HT1080 (cell line): ENCODE results near the gene YTHDC2. TPM values are rescaled to one million over a fixed set of nuclear protein-coding genes. Genes with fewer than 3 reads are reported as not detected.
"Not testable (repeated sequence)": the region's sequence is repeated elsewhere in the genome, so short reads cannot be mapped to it uniquely, and the experiment has no call there.

ENCODE experiments used
- DNase-seq: peaks from one replicate; pipeline ENCODE4 v3.0.0-alpha.2; 2015; ENCODE audit warnings: low read depth
- small RNA-seq: library from RNA; depleted of rRNA; stranded (forward); fragments of <200 nt; gene quantifications from one replicate; pipeline ENCODE3, GENCODE V24; 2014
- total RNA-seq: library from RNA; depleted of rRNA; stranded (reverse); fragments of >200 nt; shearing (Covaris generic); gene quantifications from 2 replicates; pipeline ENCODE4 v1.2.3, GENCODE V29; 2014; rRNA removed

The YTHDC2 gene
- total RNA-seq, 1 experiment from 2014 or later: 12.2 TPM

- DNase-seq: no peak
Observed at GRCh38 chr5:113601423-113601822, 87.9 kb downstream of the YTHDC2 start.

- DNase-seq: not testable (repeated sequence)
Observed at GRCh38 chr5:113603246-113603645, 89.8 kb downstream of the YTHDC2 start.

DNA sequence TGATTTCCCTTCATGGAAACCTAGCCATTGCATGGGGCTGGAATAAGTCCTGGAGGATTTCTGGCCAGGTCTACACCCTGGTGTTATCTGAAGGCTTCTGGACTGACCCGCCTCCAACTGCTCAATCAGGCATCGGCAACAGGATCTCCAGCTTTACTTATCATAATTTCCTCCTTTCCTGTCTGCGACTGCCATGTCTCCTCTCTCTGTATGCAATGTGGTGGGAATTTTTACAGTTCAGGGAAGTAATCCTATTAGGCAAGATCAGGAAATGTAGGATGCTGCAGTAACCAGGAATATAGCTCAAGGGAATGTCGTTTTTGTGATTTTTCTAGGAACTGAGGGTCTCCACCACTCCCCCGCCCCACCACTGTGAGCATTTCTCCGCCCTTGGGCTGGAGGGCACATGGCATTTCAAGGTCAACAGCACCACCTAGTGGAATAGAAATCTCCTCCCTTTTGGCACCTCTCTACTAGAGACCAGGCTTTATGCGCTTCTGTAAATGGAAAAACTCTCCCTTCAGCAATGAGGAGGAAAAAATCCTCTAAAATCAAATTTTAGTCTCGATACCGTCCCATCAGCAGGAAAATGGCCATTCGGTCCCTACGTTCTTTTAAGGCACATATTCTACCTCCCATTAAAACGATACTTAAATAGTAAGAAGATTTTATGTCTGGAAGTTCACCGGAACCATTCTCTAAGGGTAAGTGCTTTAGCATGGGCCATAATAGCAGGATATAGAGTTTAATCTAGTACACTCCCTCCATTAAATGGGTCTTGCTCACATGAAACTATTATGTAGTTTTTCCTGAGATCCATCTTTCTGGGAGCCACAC is 93.0 kb downstream of the YTHDC2 start:
- peak; percentile 67 for DNase-seq

DNA sequence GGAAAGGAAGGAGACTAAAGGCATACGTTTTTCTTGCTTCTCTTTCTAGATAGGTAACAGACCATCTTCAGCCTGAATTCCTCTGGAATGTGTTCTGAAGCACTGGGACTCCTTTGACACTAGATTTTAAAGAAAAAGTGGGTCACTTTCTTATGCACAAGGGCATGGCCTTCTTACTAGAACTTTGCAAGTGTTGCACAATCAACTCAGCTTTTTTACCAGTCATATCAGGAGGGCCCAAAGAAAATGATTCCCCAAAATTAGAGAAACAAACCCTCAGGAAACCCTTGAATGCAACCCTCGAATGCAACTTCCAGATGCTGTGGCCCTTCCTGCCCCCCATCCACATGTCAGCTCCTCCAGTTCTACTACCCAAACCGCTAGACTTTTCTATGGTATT is 93.9 kb downstream of the YTHDC2 start:
- DNase-seq: no peak

- DNase-seq: peak; percentile 59
Observed at GRCh38 chr5:113608113-113608596, 94.7 kb downstream of the YTHDC2 start.

GRCh38 chr5:113612060-113612496 is 98.6 kb downstream of the YTHDC2 start:
- DNase-seq: peak; percentile 39

DNA sequence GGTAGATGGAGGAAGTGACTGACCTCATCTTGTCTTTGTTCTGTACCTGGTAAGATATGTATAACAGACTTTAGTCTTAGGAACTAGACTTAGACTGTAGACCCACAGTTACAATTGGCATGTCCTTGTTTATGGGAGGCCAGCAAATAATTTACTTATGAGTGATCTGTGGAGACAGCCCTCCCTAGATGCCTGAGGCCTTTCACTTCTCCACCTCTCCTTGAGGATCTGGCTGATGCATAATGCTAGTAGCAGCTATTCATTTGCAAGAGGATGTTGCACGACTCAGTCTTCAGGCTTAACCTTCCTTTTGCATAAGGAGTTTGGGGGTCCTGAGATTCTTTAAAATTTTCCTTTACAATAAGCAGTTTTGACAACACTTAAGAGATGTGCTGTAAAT is 100.7 kb downstream of the YTHDC2 start:
- DNase-seq: no peak

DNA sequence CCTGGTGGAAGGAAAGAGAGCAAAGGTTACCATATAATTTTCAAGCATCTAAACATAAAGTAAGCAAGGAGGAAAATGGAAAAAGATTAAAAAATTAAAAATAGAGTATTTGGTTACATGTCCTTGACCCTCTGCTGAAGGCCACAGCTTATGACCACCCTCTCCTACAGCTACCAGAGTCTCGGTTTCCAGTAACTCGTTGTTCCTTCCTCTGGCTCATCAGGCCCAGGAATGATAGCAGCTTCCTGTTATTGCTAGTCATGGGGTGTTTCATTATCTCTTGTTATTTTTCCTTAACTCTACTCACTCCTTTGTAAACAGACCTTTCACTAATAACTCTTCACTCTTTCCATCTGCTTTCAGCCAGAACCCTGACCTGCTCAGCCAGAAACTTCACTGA is 102.2 kb downstream of the YTHDC2 start:
- peak; percentile 21 for DNase-seq

DNA sequence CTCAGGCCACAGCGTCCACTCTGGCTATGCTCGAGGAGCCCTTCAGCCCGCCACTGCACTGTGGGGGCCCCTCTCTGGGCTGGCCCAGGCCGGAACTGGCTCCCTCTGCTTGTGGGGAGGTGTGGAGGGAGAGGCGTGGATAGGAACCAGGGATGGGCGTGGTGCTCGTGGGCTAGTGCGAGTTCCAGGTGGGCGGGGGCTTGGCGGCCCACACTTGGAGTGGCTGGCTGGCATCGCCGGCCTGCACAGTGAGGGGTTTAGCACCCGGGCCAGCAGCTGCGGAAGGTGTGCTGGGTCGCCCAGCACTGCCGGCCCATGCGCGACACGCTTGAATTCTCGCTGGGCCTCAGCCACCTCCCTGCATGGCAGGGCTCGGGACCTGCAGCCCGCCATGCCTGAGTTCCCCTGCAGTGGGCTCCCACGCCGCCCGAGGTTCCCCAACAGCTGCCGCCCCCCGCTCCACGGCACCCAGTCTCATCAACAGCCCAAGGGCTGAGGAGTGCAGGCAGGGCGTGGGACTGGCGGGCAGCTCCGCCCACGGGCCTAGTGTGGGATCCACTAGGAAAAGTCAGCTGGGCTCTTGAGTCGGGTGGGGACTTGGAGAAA is 103.8 kb downstream of the YTHDC2 start:
- DNase-seq: no peak

DNA sequence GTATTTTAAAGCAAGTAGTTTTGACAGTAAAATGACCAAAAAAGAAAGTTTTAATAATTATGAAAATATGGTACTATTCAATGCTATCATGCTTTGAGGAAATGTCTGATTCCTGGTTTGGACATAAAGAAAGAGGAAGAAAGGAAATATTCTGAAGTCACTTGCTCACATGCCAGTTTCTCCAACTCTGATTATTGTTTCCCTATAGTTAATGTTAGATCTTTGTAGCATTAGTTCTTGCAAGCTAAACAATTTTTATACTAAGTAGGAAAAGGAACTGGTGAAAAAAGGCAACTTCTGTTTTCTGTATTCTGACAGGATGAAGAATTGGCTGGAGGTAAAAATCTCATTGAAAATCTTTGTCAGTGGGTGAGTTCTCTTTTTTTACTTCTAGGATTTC is 119.5 kb downstream of the YTHDC2 start:
- DNase-seq: no peak

DNA sequence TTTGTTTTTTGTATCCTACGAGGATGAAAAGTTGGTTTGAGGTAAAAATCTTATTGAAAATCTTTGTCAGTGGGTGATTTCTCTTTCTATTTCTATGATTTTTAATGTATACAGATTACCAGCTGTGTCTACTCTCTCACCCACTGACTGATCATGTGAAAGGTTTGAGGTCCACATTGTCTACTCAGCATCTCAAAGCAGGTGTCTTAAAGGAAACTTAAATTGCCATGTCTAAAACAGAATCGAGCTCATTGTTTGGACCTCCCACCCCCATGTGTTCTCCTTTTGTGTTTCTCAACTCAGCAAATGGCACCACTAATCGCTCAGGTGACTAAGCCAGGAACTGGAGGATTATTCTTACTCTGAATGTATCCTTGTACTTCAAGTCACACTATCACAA is 121.5 kb downstream of the YTHDC2 start:
- DNase-seq: no peak

- DNase-seq: no peak
Observed at GRCh38 chr5:113641715-113642114, 128.2 kb downstream of the YTHDC2 start.

Small RNA genes within 50 kb of the gene (small RNA-seq; reads per million reads assigned to genes)
- not detected for gene RNU4ATAC13P

Other genes with a start within 250 kb of the YTHDC2 start
- gene TSSK1B, start 78.7 kb upstream of the YTHDC2 start, total RNA-seq: not detected in 2 replicates
- gene MCC, start 25.2 kb upstream of the YTHDC2 start, total RNA-seq: 8.1 and 8.5 TPM in 2 replicates